GM19240 (cell line): ENCODE data around the gene CCDC85B.

Source experiments
- DNase-seq: peaks from one replicate; pipeline ENCODE4 v3.0.0; 2011; ENCODE audit warnings: low spot score; ENCODE audit not compliant: insufficient read length

CCDC85B gene

GRCh38 chr11:65868076-65868667 lies 22.3 kb upstream of the CCDC85B start:
- DNase-seq: no peak

- no peak for DNase-seq
These were observed 21.6 kb upstream of the CCDC85B start for GRCh38 chr11:65868907-65869306.

GRCh38 chr11:65869643-65870306 lies 20.7 kb upstream of the CCDC85B start:
- DNase-seq: no peak

GRCh38 chr11:65870307-65870658 lies 20.2 kb upstream of the CCDC85B start:
- no peak for DNase-seq

GRCh38 chr11:65870706-65871681 lies 19.5 kb upstream of the CCDC85B start:
- no peak for DNase-seq

- DNase-seq: no peak
These were observed 18.5 kb upstream of the CCDC85B start for GRCh38 chr11:65871811-65872548.

GRCh38 chr11:65872586-65873317 lies 17.7 kb upstream of the CCDC85B start, which contains the start of gene EFEMP2:
Gene EFEMP2 (minus strand): TSS chr11:65872800. CDS start chr11:65872354, 446 bp downstream.
- DNase-seq: no peak

GRCh38 chr11:65873318-65874156 lies 16.9 kb upstream of the CCDC85B start:
- peak; percentile 98 for DNase-seq

GRCh38 chr11:65879617-65880016 lies 10.9 kb upstream of the CCDC85B start, which contains the start of gene CTSW:
Gene CTSW (plus strand): TSS chr11:65879837. CDS start chr11:65879855, 18 bp downstream.
- DNase-seq: no peak

- DNase-seq: no peak
These were observed 10.4 kb upstream of the CCDC85B start for GRCh38 chr11:65880027-65880426.

- no peak for DNase-seq
These were observed 9.5 kb upstream of the CCDC85B start for GRCh38 chr11:65880844-65881421.

GRCh38 chr11:65882120-65883057 lies 8.1 kb upstream of the CCDC85B start:
- no peak for DNase-seq

- DNase-seq: no peak
These were observed 7.3 kb upstream of the CCDC85B start for GRCh38 chr11:65883058-65883761.

GRCh38 chr11:65883786-65884715 lies 6.4 kb upstream of the CCDC85B start:
- DNase-seq: no peak

- DNase-seq: peak; percentile 82
These were observed 5.8 kb upstream of the CCDC85B start for GRCh38 chr11:65884716-65885092.

GRCh38 chr11:65885231-65885630 lies 5.2 kb upstream of the CCDC85B start:
- DNase-seq: no peak
